Hepatocyte (in vitro differentiated cells): ENCODE results near the gene DMD. TPM values are rescaled to one million over a fixed set of nuclear protein-coding genes. Genes with fewer than 3 reads are reported as not detected.

ENCODE experiments used
- DNase-seq: peaks from one replicate; pipeline ENCODE4 v3.0.0-alpha.2; 2016; ENCODE audit warnings: low spot score
- H2AFZ ChIP-seq: fragments of 200-600 bp; sonication (generic); 2 replicates; pipeline ENCODE4 v1.6.0; 2016; ENCODE audit warnings: antibody characterized with exemption, mild to moderate bottlenecking
- H3K27ac ChIP-seq: fragments of 200-600 bp; sonication (generic); 2 replicates; pipeline ENCODE4 v1.5.1; 2016; ENCODE audit warnings: mild to moderate bottlenecking
- H3K27me3 ChIP-seq: fragments of 200-600 bp; sonication (generic); 2 replicates; pipeline ENCODE4 v1.6.1; 2016
- H3K36me3 ChIP-seq: fragments of 200-600 bp; sonication (generic); replicated peaks from 2 replicates; pipeline ENCODE4 v1.5.1; 2016; ENCODE audit warnings: low read depth; ENCODE audit not compliant: insufficient read depth
- H3K4me1 ChIP-seq: fragments of 200-600 bp; sonication (generic); 2 replicates; pipeline ENCODE4 v1.5.1; 2016; ENCODE audit warnings: mild to moderate bottlenecking, moderate library complexity; ENCODE audit not compliant: insufficient read depth
- H3K4me2 ChIP-seq: fragments of 200-600 bp; sonication (generic); 2 replicates; pipeline ENCODE4 v1.6.0; 2016
- H3K4me3 ChIP-seq: fragments of 200-600 bp; sonication (generic); 2 replicates; pipeline ENCODE4 v1.5.1; 2016; ENCODE audit warnings: mild to moderate bottlenecking
- H3K79me2 ChIP-seq: fragments of 200-600 bp; sonication (generic); 2 replicates; pipeline ENCODE4 v1.6.0; 2017; ENCODE audit warnings: mild to moderate bottlenecking
- H3K9me2 ChIP-seq: fragments of 200-600 bp; sonication (generic); replicated peaks from 2 replicates; pipeline ENCODE4 v1.6.0; 2017; ENCODE audit warnings: mild to moderate bottlenecking; ENCODE audit not compliant: insufficient read depth
- H3K9me3 ChIP-seq: fragments of 200-600 bp; sonication (generic); 2 replicates; pipeline ENCODE4 v1.5.1; 2016; ENCODE audit warnings: low read depth, mild to moderate bottlenecking
- H4K20me1 ChIP-seq: fragments of 200-600 bp; sonication (generic); 2 replicates; pipeline ENCODE4 v1.6.0; 2016; ENCODE audit warnings: mild to moderate bottlenecking; ENCODE audit not compliant: insufficient read depth, poor library complexity, severe bottlenecking
- EZH2 ChIP-seq: fragments of 200-600 bp; sonication (generic); IDR thresholded peaks from 2 replicates; pipeline ENCODE4 v1.6.1; 2016; ENCODE audit warnings: antibody characterized with exemption, mild to moderate bottlenecking, borderline replicate concordance
- EZH2phosphoT487 ChIP-seq: fragments of 200-600 bp; sonication (generic); IDR thresholded peaks from one replicate; pipeline ENCODE4 v1.6.1; 2018; ENCODE audit warnings: antibody characterized with exemption, mild to moderate bottlenecking, low read depth, moderate library complexity; ENCODE audit not compliant: unreplicated experiment, severe bottlenecking
- WGBS: methylation state at CpG from one replicate; pipeline ENCODE4 v1.1.6; 2016; ENCODE audit warnings: low lambda C conversion rate; ENCODE audit errors: missing lambda C conversion rate; 5-methylcytosine and 5-hydroxymethylcytosine counted together
- polyA plus RNA-seq: library from polyadenylated mRNA; unstranded; fragments of >200 nt; fragmentation: Nextera tagmentation; extraction: Ambion mirVana; gene quantifications from 2 replicates; pipeline ENCODE4 v1.2.1, GENCODE V29; 2016
- total RNA-seq: library from RNA; depleted of rRNA; stranded (reverse); fragments of >200 nt; gene quantifications from 2 replicates; pipeline ENCODE4 v1.2.3, GENCODE V29; 2014
- TF ChIP-seq, protein P1 (sequence below): fragments of 200-600 bp; sonication (generic); IDR thresholded peaks from 2 replicates; pipeline ENCODE4 v1.5.1; 2016; ENCODE audit warnings: antibody characterized with exemption, mild to moderate bottlenecking; ENCODE audit not compliant: poor library complexity

DMD gene
- total and polyA plus RNA-seq, 2 experiments from 2014 or later, result 14.2 to 27.8 TPM

DNA sequence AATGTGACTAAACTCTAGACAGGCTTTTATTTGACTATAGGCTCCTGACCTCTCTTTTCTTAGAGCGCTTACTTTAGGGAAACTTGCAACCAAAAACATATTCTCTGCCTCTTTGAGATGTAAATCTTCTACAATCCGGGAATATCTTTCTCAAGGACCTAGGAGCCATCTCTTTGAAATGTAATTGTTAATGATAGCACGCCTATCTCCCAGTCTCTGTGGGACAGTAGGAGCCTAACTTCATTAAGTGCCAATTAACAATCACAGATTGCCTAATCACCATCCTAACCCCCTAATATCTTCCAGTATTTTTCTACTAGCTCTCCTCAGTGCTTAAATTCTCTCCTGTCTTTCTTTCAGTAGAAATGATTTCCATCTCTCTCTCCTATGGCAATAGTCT is 628.6 kb downstream of the DMD start:
- H3K27me3 ChIP-seq, result no peaks in the 10 kb centered on the region
- no peaks in the 10 kb centered on the region for H3K79me2 ChIP-seq
- H4K20me1 ChIP-seq, result no peaks in the 10 kb centered on the region
- H3K9me2 ChIP-seq, result no peaks in the 10 kb centered on the region
- H3K4me3 ChIP-seq, result no peak overlapping the region
- no peaks in the 10 kb centered on the region for H3K9me3 ChIP-seq
- no peak for DNase-seq
- 51% methylated on average over 3 of the region's 3 CpGs for WGBS
- H3K4me2 ChIP-seq, result no peak overlapping the region
- no peak overlapping the region for H3K27ac ChIP-seq
- H3K4me1 ChIP-seq, result no peaks in the 10 kb centered on the region
- H3K36me3 ChIP-seq, result no peaks in the 10 kb centered on the region
- TF ChIP-seq EZH2, result no peak
- TF ChIP-seq, protein P1, sequence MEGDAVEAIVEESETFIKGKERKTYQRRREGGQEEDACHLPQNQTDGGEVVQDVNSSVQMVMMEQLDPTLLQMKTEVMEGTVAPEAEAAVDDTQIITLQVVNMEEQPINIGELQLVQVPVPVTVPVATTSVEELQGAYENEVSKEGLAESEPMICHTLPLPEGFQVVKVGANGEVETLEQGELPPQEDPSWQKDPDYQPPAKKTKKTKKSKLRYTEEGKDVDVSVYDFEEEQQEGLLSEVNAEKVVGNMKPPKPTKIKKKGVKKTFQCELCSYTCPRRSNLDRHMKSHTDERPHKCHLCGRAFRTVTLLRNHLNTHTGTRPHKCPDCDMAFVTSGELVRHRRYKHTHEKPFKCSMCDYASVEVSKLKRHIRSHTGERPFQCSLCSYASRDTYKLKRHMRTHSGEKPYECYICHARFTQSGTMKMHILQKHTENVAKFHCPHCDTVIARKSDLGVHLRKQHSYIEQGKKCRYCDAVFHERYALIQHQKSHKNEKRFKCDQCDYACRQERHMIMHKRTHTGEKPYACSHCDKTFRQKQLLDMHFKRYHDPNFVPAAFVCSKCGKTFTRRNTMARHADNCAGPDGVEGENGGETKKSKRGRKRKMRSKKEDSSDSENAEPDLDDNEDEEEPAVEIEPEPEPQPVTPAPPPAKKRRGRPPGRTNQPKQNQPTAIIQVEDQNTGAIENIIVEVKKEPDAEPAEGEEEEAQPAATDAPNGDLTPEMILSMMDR, result no peak
- no peak for TF ChIP-seq EZH2phosphoT487
- H2AFZ ChIP-seq, result no peak overlapping the region

DNA sequence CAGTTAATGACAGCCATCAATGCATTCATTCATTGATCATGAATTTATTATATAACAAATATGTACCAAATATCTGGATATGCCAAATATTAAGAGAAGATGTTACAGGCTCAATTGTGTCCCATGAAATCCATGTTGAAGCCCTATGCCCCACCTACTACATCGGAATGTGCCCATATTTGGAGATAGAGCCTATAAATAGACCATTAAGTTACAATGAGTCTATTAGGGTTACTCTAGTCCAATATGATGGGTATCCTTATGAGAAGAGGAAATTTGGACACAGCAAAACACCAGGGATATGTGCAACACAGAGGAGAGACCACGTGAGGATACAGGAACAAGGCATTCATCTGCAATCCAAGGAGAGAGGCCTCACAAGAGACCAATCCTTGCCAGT is 634.5 kb downstream of the DMD start:
- no peaks in the 10 kb centered on the region for H3K27me3 ChIP-seq
- H3K4me3 ChIP-seq, result no peak overlapping the region
- H3K9me2 ChIP-seq, result no peaks in the 10 kb centered on the region
- no peaks in the 10 kb centered on the region for H3K4me1 ChIP-seq
- no peaks in the 10 kb centered on the region for H3K36me3 ChIP-seq
- H3K4me2 ChIP-seq, result no peak overlapping the region
- no peak for TF ChIP-seq EZH2phosphoT487
- TF ChIP-seq, protein P1, result no peak
- no peak for TF ChIP-seq EZH2
- no peak overlapping the region for H3K27ac ChIP-seq
- no peaks in the 10 kb centered on the region for H3K79me2 ChIP-seq
- no peak overlapping the region for H2AFZ ChIP-seq
- no peaks in the 10 kb centered on the region for H4K20me1 ChIP-seq
- WGBS, result 88% methylated on average over 2 of the region's 2 CpGs
- DNase-seq, result no peak
- no peaks in the 10 kb centered on the region for H3K9me3 ChIP-seq

DNA sequence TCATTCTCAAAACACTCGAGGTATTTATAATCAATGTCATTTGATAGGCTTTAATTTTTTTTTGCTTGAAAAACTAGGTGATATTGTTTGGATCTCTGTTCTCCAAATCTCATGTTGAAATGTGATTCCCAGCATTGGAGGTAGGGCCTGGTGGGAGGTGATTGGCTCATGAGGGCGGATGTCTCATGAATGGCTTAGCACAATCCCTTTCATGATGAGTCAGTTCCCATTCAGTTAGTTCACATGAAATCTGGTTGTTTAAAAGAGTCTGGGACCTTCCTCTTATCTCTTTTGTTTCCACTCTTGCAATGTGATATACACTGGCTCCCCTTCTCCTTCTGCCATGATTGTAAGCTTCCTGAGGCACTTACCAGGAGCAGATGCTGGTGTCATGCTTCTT is 638.7 kb downstream of the DMD start:
- H3K9me2 ChIP-seq, result no peaks in the 10 kb centered on the region
- DNase-seq, result no peak
- WGBS, result 94% methylated on average over 2 of the region's 2 CpGs

More for the DNA sequence above, 638.7 kb downstream of the DMD start:
- no peaks in the 10 kb centered on the region for H4K20me1 ChIP-seq
- no peak overlapping the region for H3K4me2 ChIP-seq
- H3K4me1 ChIP-seq, result no peaks in the 10 kb centered on the region
- H3K27ac ChIP-seq, result no peak overlapping the region
- H3K27me3 ChIP-seq, result no peaks in the 10 kb centered on the region
- no peaks in the 10 kb centered on the region for H3K9me3 ChIP-seq
- no peak for TF ChIP-seq EZH2phosphoT487
- TF ChIP-seq, protein P1, result no peak
- TF ChIP-seq EZH2, result no peak
- H3K79me2 ChIP-seq, result no peaks in the 10 kb centered on the region
- no peak overlapping the region for H2AFZ ChIP-seq
- no peak overlapping the region for H3K4me3 ChIP-seq
- H3K36me3 ChIP-seq, result no peaks in the 10 kb centered on the region
